ENCODE measurements around the gene DPM2. TPM values are rescaled to one million over a fixed set of nuclear protein-coding genes. Genes with fewer than 3 reads are reported as not detected.

DPM2 gene
- total RNA-seq, 1 donor from 2014 or later = 29.2 TPM

GRCh38 chr9:127959841-127960409 lies 22.3 kb upstream of the DPM2 start:
- H3K9me3 Mint-ChIP-seq (ENCODE audit: unreplicated experiment) = no peaks in the 10 kb centered on the region
- H3K27ac Mint-ChIP-seq (ENCODE audit: unreplicated experiment) = peak overlapping the region; percentile 50
- no peak for TF ChIP-seq CTCF (IDR thresholded peaks at IDR 0.05)
- no peak for DNase-seq (ENCODE audit: extremely low spot score, unreplicated experiment)
- no peak overlapping the region for H3K4me3 Mint-ChIP-seq (ENCODE audit: unreplicated experiment)
- H3K36me3 Mint-ChIP-seq (ENCODE audit: unreplicated experiment) = peaks cover 2% of the 10 kb centered on the region
- H3K4me1 Mint-ChIP-seq (ENCODE audit: unreplicated experiment) = peaks cover 51% of the 10 kb centered on the region
- H3K27me3 Mint-ChIP-seq (ENCODE audit: unreplicated experiment) = no peaks in the 10 kb centered on the region

- H3K36me3 Mint-ChIP-seq (ENCODE audit: unreplicated experiment) = peaks cover 2% of the 10 kb centered on the region
- no peak for TF ChIP-seq CTCF (IDR thresholded peaks at IDR 0.05)
- H3K27ac Mint-ChIP-seq (ENCODE audit: unreplicated experiment) = peak overlapping the region; percentile 50
- no peaks in the 10 kb centered on the region for H3K9me3 Mint-ChIP-seq (ENCODE audit: unreplicated experiment)
- no peak for DNase-seq (ENCODE audit: extremely low spot score, unreplicated experiment)
- H3K4me1 Mint-ChIP-seq (ENCODE audit: unreplicated experiment) = peaks cover 46% of the 10 kb centered on the region
- H3K4me3 Mint-ChIP-seq (ENCODE audit: unreplicated experiment) = no peak overlapping the region
- H3K27me3 Mint-ChIP-seq (ENCODE audit: unreplicated experiment) = no peaks in the 10 kb centered on the region
These were observed 21.7 kb upstream of the DPM2 start for GRCh38 chr9:127959398-127959797.

- no peaks in the 10 kb centered on the region for H3K27me3 Mint-ChIP-seq (ENCODE audit: unreplicated experiment)
- H3K9me3 Mint-ChIP-seq (ENCODE audit: unreplicated experiment) = no peaks in the 10 kb centered on the region
- H3K4me1 Mint-ChIP-seq (ENCODE audit: unreplicated experiment) = peaks cover 43% of the 10 kb centered on the region
- no peak overlapping the region for H3K4me3 Mint-ChIP-seq (ENCODE audit: unreplicated experiment)
- no peak for TF ChIP-seq CTCF (IDR thresholded peaks at IDR 0.05)
- DNase-seq (ENCODE audit: extremely low spot score, unreplicated experiment) = no peak
- peaks cover 2% of the 10 kb centered on the region for H3K36me3 Mint-ChIP-seq (ENCODE audit: unreplicated experiment)
- H3K27ac Mint-ChIP-seq (ENCODE audit: unreplicated experiment) = no peak overlapping the region
These were observed 21.1 kb upstream of the DPM2 start for GRCh38 chr9:127958728-127959127.

- Mint-ChIP-seq H3K27ac (ENCODE audit: unreplicated experiment) (no peak overlapping the region), H3K4me1 (ENCODE audit: unreplicated experiment) (peaks cover 42% of the 10 kb centered on the region), H3K4me3 (ENCODE audit: unreplicated experiment) (no peak overlapping the region), H3K36me3 (ENCODE audit: unreplicated experiment) (peaks cover 2% of the 10 kb centered on the region), H3K9me3 (ENCODE audit: unreplicated experiment) (no peaks in the 10 kb centered on the region), H3K27me3 (ENCODE audit: unreplicated experiment) (no peaks in the 10 kb centered on the region)
- TF ChIP-seq CTCF (IDR thresholded peaks at IDR 0.05) = peak; percentile 18
- DNase-seq (ENCODE audit: extremely low spot score, unreplicated experiment) = no peak
These were observed 17.8 kb upstream of the DPM2 start for GRCh38 chr9:127955294-127956015.

GRCh38 chr9:127954831-127955293 lies 17.2 kb upstream of the DPM2 start:
- no peak for DNase-seq (ENCODE audit: extremely low spot score, unreplicated experiment)
- Mint-ChIP-seq H3K4me1 (ENCODE audit: unreplicated experiment) (peaks cover 38% of the 10 kb centered on the region), H3K27ac (ENCODE audit: unreplicated experiment) (no peak overlapping the region), H3K27me3 (ENCODE audit: unreplicated experiment) (no peaks in the 10 kb centered on the region), H3K36me3 (ENCODE audit: unreplicated experiment) (peaks cover 5% of the 10 kb centered on the region), H3K9me3 (ENCODE audit: unreplicated experiment) (no peaks in the 10 kb centered on the region), H3K4me3 (ENCODE audit: unreplicated experiment) (no peak overlapping the region)
- TF ChIP-seq CTCF (IDR thresholded peaks at IDR 0.05) = no peak
